ENCODE results near the gene SWSAP1.

- TF ChIP-seq CTCF (IDR thresholded peaks at IDR 0.05) (no peak), POLR2A (IDR thresholded peaks at IDR 0.05) (no peak)
These were observed 47.9 kb downstream of the SWSAP1 start for GRCh38 chr19:11422163-11423065.
